SK-N-SH (cell line): ENCODE data around the gene AP3B2.
"Not testable (repeated sequence)": the region's sequence is repeated elsewhere in the genome, so short reads cannot be mapped to it uniquely, and the experiment has no call there.

ENCODE experiments used
- CHD2 ChIP-seq: fragments of 150-350 bp; IDR thresholded peaks from 2 replicates; pipeline ENCODE4 v1.6.1; 2018; ENCODE audit warnings: low read length; ENCODE audit not compliant: partially characterized antibody
- CTCF ChIP-seq: fragments of 200-600 bp; sonication (generic); IDR thresholded peaks from 2 replicates; pipeline ENCODE4 v1.6.1; 2017; ENCODE audit warnings: antibody characterized with exemption, mild to moderate bottlenecking, moderate library complexity
- EP300 ChIP-seq, 2 experiments: IDR thresholded peaks; 2 replicates each; pipeline versions ENCODE4 v1.4.0 to v1.6.1; 2012; ENCODE audit warnings: borderline replicate concordance in 1 of 2, low read depth in 1 of 2, low read length in 1 of 2
- FOXJ3 ChIP-seq: sonication (generic); formaldehyde crosslinking; IDR thresholded peaks from 2 replicates; pipeline ENCODE4 v1.5.1; 2020; ENCODE audit warnings: mild to moderate bottlenecking, missing genetic modification reagents
- FOXM1 ChIP-seq: IDR thresholded peaks from 2 replicates; pipeline ENCODE4 v1.4.0; 2012; ENCODE audit warnings: low read depth, mild to moderate bottlenecking
- GABPA ChIP-seq: IDR thresholded peaks from 2 replicates; pipeline ENCODE4 v1.4.0; 2012; ENCODE audit warnings: low read depth, mild to moderate bottlenecking
- GATA2 ChIP-seq: sonication (generic); formaldehyde crosslinking; IDR thresholded peaks from 2 replicates; pipeline ENCODE4 v1.5.0; 2020; ENCODE audit warnings: mild to moderate bottlenecking, missing genetic modification reagents
- NRF1 ChIP-seq: IDR thresholded peaks from 2 replicates; pipeline ENCODE4 v1.6.1; 2012; ENCODE audit warnings: low read depth, mild to moderate bottlenecking, low read length
- POLR2AphosphoS5 ChIP-seq: IDR thresholded peaks from 2 replicates; pipeline ENCODE4 v1.6.1; 2012; ENCODE audit warnings: low read depth, low read length
- RAD21 ChIP-seq: IDR thresholded peaks from 2 replicates; pipeline ENCODE4 v1.6.1; 2012; ENCODE audit warnings: mild to moderate bottlenecking, low read length
- RFX5 ChIP-seq: IDR thresholded peaks from 2 replicates; pipeline ENCODE4 v1.6.1; 2012; ENCODE audit warnings: mild to moderate bottlenecking, improper control_type of control experiment, low read length
- SIN3A ChIP-seq: IDR thresholded peaks from 2 replicates; pipeline ENCODE4 v1.6.1; 2012; ENCODE audit warnings: low read depth, mild to moderate bottlenecking, low read length, moderate library complexity, borderline replicate concordance
- TAF1 ChIP-seq: IDR thresholded peaks from 2 replicates; pipeline ENCODE4 v1.6.1; 2012; ENCODE audit warnings: low read depth, mild to moderate bottlenecking, low read length, moderate library complexity, borderline replicate concordance
- USF2 ChIP-seq: fragments of 150-350 bp; IDR thresholded peaks from 2 replicates; pipeline ENCODE4 v1.6.1; 2017; ENCODE audit warnings: antibody characterized with exemption, low read length, low read depth, borderline replicate concordance

- TF ChIP-seq POLR2AphosphoS5; CTCF; FOXJ3 (CRISPR knock-in tag); FOXM1; EP300 (IDR thresholded peaks at IDR 0.05; ENCODE audit: borderline replicate concordance in 1 of 2, low read depth in 1 of 2, low read length in 1 of 2); TAF1; NRF1; RFX5; SIN3A; RAD21; USF2; GABPA; CHD2; GATA2 (CRISPR knock-in tag): not testable (repeated sequence)
These were observed 3.8 kb downstream of the AP3B2 start for GRCh38 chr15:82705856-82706255.
